AG09309 (cell line): ENCODE results near the gene H6PD.
A peak's percentile ranks its signal among the peaks of the same experiment; 100 is the strongest.

Experiments
- DNase-seq: peaks from one replicate; pipeline ENCODE4 v3.0.0-alpha.2; 2010; ENCODE audit warnings: low read depth
- H3K4me3 ChIP-seq: 2 replicates; pipeline ENCODE4 v1.5.1; 2011; ENCODE audit warnings: mild to moderate bottlenecking, low read depth, low read length, moderate library complexity; ENCODE audit not compliant: control insufficient read depth
- CTCF ChIP-seq: IDR thresholded peaks from 2 replicates; pipeline ENCODE4 v1.5.1; 2011; ENCODE audit warnings: mild to moderate bottlenecking, low read depth, low read length, inconsistent platforms; ENCODE audit not compliant: insufficient read depth, control insufficient read depth; ENCODE audit errors: missing control alignments

Gene H6PD

GRCh38 chr1:9278116-9278515 lies 43.5 kb downstream of the H6PD start:
- no peak for TF ChIP-seq CTCF
- no peak overlapping the region for H3K4me3 ChIP-seq
- no peak for DNase-seq

- DNase-seq = no peak
- H3K4me3 ChIP-seq = no peak overlapping the region
- no peak for TF ChIP-seq CTCF
Observed at GRCh38 chr1:9278585-9279153, 44.1 kb downstream of the H6PD start.

GRCh38 chr1:9279172-9279840 lies 44.7 kb downstream of the H6PD start:
- no peak for TF ChIP-seq CTCF
- no peak overlapping the region for H3K4me3 ChIP-seq
- no peak for DNase-seq

GRCh38 chr1:9280015-9280860 lies 45.7 kb downstream of the H6PD start:
- DNase-seq = peak; percentile 82
- no peak for TF ChIP-seq CTCF
- H3K4me3 ChIP-seq = no peak overlapping the region

GRCh38 chr1:9281071-9281827 lies 46.7 kb downstream of the H6PD start:
- H3K4me3 ChIP-seq = no peak overlapping the region
- no peak for DNase-seq
- TF ChIP-seq CTCF = no peak

GRCh38 chr1:9281908-9282695 lies 47.5 kb downstream of the H6PD start:
- no peak for DNase-seq
- H3K4me3 ChIP-seq = no peak overlapping the region
- no peak for TF ChIP-seq CTCF
